Brain pericyte (primary cell): Measurements from ENCODE around the gene THUMPD3.

Source experiments
- DNase-seq: peaks from one replicate; pipeline ENCODE4 v3.0.0-alpha.2; 2012; ENCODE audit warnings: low read depth, low spot score

THUMPD3 gene

GRCh38 chr3:9362731-9363530 is at the start of gene THUMPD3:
TSS of gene THUMPD3 (plus strand) at chr3:9363054. CDS start at chr3:9365069, 2,015 bp downstream.
- peak; percentile 53 for DNase-seq

GRCh38 chr3:9314796-9315195 is 48.1 kb upstream of the THUMPD3 start:
- DNase-seq = no peak

GRCh38 chr3:9316881-9317361 is 45.9 kb upstream of the THUMPD3 start:
- no peak for DNase-seq

GRCh38 chr3:9322780-9323179 is 40.1 kb upstream of the THUMPD3 start:
- no peak for DNase-seq

GRCh38 chr3:9324944-9325343 is 37.9 kb upstream of the THUMPD3 start:
- no peak for DNase-seq

GRCh38 chr3:9327578-9327977 is 35.3 kb upstream of the THUMPD3 start:
- no peak for DNase-seq

- no peak for DNase-seq
Measured at GRCh38 chr3:9330166-9330703, 32.6 kb upstream of the THUMPD3 start.

GRCh38 chr3:9331171-9331570 is 31.7 kb upstream of the THUMPD3 start:
- DNase-seq = no peak

- DNase-seq = no peak
Measured at GRCh38 chr3:9332250-9333030, 30.4 kb upstream of the THUMPD3 start.

- DNase-seq = no peak
Measured at GRCh38 chr3:9339761-9340471, 22.9 kb upstream of the THUMPD3 start.

- DNase-seq = no peak
Measured at GRCh38 chr3:9340472-9340902, 22.4 kb upstream of the THUMPD3 start.

GRCh38 chr3:9342696-9343095 is 20.2 kb upstream of the THUMPD3 start:
- DNase-seq = no peak

GRCh38 chr3:9343115-9343514 is 19.7 kb upstream of the THUMPD3 start:
- DNase-seq = no peak

- no peak for DNase-seq
Measured at GRCh38 chr3:9345041-9345440, 17.8 kb upstream of the THUMPD3 start.

GRCh38 chr3:9346141-9346540 is 16.7 kb upstream of the THUMPD3 start:
- no peak for DNase-seq

- no peak for DNase-seq
Measured at GRCh38 chr3:9347081-9347480, 15.8 kb upstream of the THUMPD3 start.

- DNase-seq = no peak
Measured at GRCh38 chr3:9347887-9348286, 15.0 kb upstream of the THUMPD3 start.

- no peak for DNase-seq
Measured at GRCh38 chr3:9349321-9350117, 13.3 kb upstream of the THUMPD3 start.

GRCh38 chr3:9351709-9352126 is 11.1 kb upstream of the THUMPD3 start:
- no peak for DNase-seq

GRCh38 chr3:9352917-9353752 is 9.7 kb upstream of the THUMPD3 start:
- DNase-seq = no peak
